Right renal pelvis (tissue), 4 donors: ENCODE results near the gene AGT. TPM values are rescaled to one million over a fixed set of nuclear protein-coding genes. Genes with fewer than 3 reads are reported as not detected.
"Not testable (repeated sequence)": the region's sequence is repeated elsewhere in the genome, so short reads cannot be mapped to it uniquely, and the experiment has no call there.

Source experiments
- DNase-seq, 4 donors: peaks; one replicate each; pipeline ENCODE4 v3.0.0-alpha.2; 2013; ENCODE audit warnings: low read depth in 4 of 4, low spot score in 3 of 4, missing footprints in 1 of 4
- polyA plus RNA-seq, 4 donors: library from polyadenylated mRNA; unstranded; fragments of 120-200 nt; gene quantifications; one replicate each; pipeline ENCODE4 v1.2.1, GENCODE V29; 2013; ENCODE audit not compliant: insufficient read length in 4 of 4

The AGT gene
- polyA plus RNA-seq, 4 donors = 19.2 to 45.4 (median 34.0) TPM

GRCh38 chr1:230656719-230657118 lies 57.2 kb downstream of the AGT start:
- not testable (repeated sequence) for DNase-seq

Other genes starting within 250 kb of the AGT start
- 10 to 100 TPM; 31.5 to 37.9 (median 33.3) TPM for gene COG2, start 71.6 kb downstream of the AGT start, polyA plus RNA-seq
- 1 to 10 TPM in 2 of 4 donors, under 1 TPM in 2; 0.35 to 2.5 (median 0.92) TPM for gene CAPN9, start 33.3 kb upstream of the AGT start, polyA plus RNA-seq
- 10 to 100 TPM; 91.2 to 99.7 (median 94.9) TPM for gene C1orf198, start 154.4 kb upstream of the AGT start, polyA plus RNA-seq